ENCODE measurements around the gene GATA2. TPM values are rescaled to one million over a fixed set of nuclear protein-coding genes. Genes with fewer than 3 reads are reported as not detected.

Gene GATA2
- polyA plus RNA-seq, 3 donors, result 0.07 to 0.36 TPM; not detected in 1

GRCh38 chr3:128452120-128452519 is 40.9 kb downstream of the GATA2 start:
- peaks cover 5% of the 10 kb centered on the region for H3K4me1 Mint-ChIP-seq
- H3K9ac ChIP-seq (ENCODE audit: insufficient read depth, low read length, poor library complexity, severe bottlenecking), result no peak overlapping the region
- DNase-seq, result no peak
- no peak for TF ChIP-seq CTCF (IDR thresholded peaks at IDR 0.05)
- H3K36me3 Mint-ChIP-seq, result no peaks in the 10 kb centered on the region
- 94% methylated on average over 8 of the region's 9 CpGs for WGBS (ENCODE audit: insufficient coverage)
- H3K4me1 ChIP-seq (ENCODE audit: control insufficient read depth in 1 of 2, insufficient read depth in 2 of 2, low read length in 2 of 2), result no peaks in the 10 kb centered on the region
- H3K4me2 ChIP-seq (replicated peaks; ENCODE audit: extremely low read depth, low read length, poor library complexity, severe bottlenecking), result no peak overlapping the region
- intact Hi-C loops (cut with micrococcal nuclease), result no loop called here
- H3K36me3 ChIP-seq (replicated peaks in 1 of 2; ENCODE audit: control insufficient read depth in 1 of 2, insufficient read depth in 2 of 2, low read length in 2 of 2), result no peaks in the 10 kb centered on the region
- no peaks in the 10 kb centered on the region for H3K79me2 ChIP-seq (ENCODE audit: insufficient read depth, low read length)
- H3K27ac Mint-ChIP-seq, result no peak overlapping the region
- H2AFZ ChIP-seq (ENCODE audit: insufficient read depth, low read depth, low read length, poor library complexity, severe bottlenecking), result no peak overlapping the region
- H3K9me3 Mint-ChIP-seq, result peaks cover 0 to 5% (median 2%) of the 10 kb centered on the region in 7 donors
- H4K20me1 ChIP-seq (ENCODE audit: insufficient read depth, low read length), result no peaks in the 10 kb centered on the region
- H3K27me3 ChIP-seq (ENCODE audit: control insufficient read depth in 2 of 2, insufficient read depth in 2 of 2, low read length in 2 of 2), result peaks cover 0 to 36% of the 10 kb centered on the region in 2 donors
- H3K4me3 ChIP-seq (replicated peaks in 1 of 3; ENCODE audit: low read depth in 2 of 3, low read length in 3 of 3), result no peak overlapping the region
- H3K27me3 Mint-ChIP-seq (ENCODE audit: low read depth in 3 of 3), result peaks cover 33 to 57% (median 37%) of the 10 kb centered on the region in 3 donors
- peak overlapping the region in 1 of 2 donors; percentile 5 for H3K4me3 Mint-ChIP-seq
- no peak overlapping the region for H3K27ac ChIP-seq (ENCODE audit: low read depth in 1 of 2, low read length in 2 of 2)
- no peaks in the 10 kb centered on the region for H3K9me3 ChIP-seq (replicated peaks in 1 of 2; ENCODE audit: control insufficient read depth in 1 of 2, insufficient read depth in 1 of 2, low read length in 2 of 2)

DNA sequence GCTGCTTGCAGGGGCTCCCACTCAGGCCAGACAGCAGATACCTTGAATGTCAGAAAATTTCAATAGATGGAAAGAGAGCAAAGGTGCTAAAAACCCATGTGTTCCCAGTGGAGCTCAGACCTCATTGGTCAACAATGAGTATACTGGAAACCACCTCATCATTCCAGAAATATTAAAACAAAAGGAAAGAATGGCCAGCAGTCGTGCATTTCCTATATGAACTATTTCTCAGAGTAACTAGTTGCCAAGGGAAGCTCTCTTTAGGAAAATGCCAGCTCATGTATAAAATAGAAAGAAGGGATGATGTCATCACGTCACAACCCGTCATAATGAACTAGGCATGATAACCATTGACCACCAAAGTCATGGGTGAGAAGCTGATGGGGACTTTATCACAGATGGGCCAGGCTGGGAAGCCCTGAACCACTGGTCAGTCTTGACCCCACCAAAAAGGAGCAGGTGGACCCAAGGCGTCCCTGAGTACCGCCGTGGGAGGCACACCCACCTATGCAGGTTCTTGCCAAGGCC is 43.8 kb downstream of the GATA2 start:
- H3K4me1 Mint-ChIP-seq, result peaks cover 5% of the 10 kb centered on the region
- Histone ChIP-seq H2AFZ (ENCODE audit: insufficient read depth, low read depth, low read length, poor library complexity, severe bottlenecking) (no peak overlapping the region), H3K9me3 (replicated peaks in 1 of 2; ENCODE audit: control insufficient read depth in 1 of 2, insufficient read depth in 1 of 2, low read length in 2 of 2) (no peaks in the 10 kb centered on the region), H3K27ac (ENCODE audit: low read depth in 1 of 2, low read length in 2 of 2) (no peak overlapping the region), H3K4me1 (ENCODE audit: control insufficient read depth in 1 of 2, insufficient read depth in 2 of 2, low read length in 2 of 2) (no peaks in the 10 kb centered on the region), H3K9ac (ENCODE audit: insufficient read depth, low read length, poor library complexity, severe bottlenecking) (no peak overlapping the region), H3K27me3 (ENCODE audit: control insufficient read depth in 2 of 2, insufficient read depth in 2 of 2, low read length in 2 of 2) (peaks cover 0 to 21% of the 10 kb centered on the region in 2 donors), H3K4me2 (replicated peaks; ENCODE audit: extremely low read depth, low read length, poor library complexity, severe bottlenecking) (no peak overlapping the region), H3K4me3 (replicated peaks in 1 of 3; ENCODE audit: low read depth in 2 of 3, low read length in 3 of 3) (no peak overlapping the region), H3K79me2 (ENCODE audit: insufficient read depth, low read length) (no peaks in the 10 kb centered on the region), H3K36me3 (replicated peaks in 1 of 2; ENCODE audit: control insufficient read depth in 1 of 2, insufficient read depth in 2 of 2, low read length in 2 of 2) (no peaks in the 10 kb centered on the region), H4K20me1 (ENCODE audit: insufficient read depth, low read length) (no peaks in the 10 kb centered on the region)
- no peak for TF ChIP-seq CTCF (IDR thresholded peaks at IDR 0.05)
- no peaks in the 10 kb centered on the region for H3K36me3 Mint-ChIP-seq
- H3K9me3 Mint-ChIP-seq, result peaks cover 0 to 7% (median 3%) of the 10 kb centered on the region in 7 donors
- intact Hi-C loops (cut with micrococcal nuclease), result no loop called here
- WGBS (ENCODE audit: insufficient coverage), result 96% methylated on average over 3 of the region's 6 CpGs
- no peak overlapping the region for H3K27ac Mint-ChIP-seq
- peaks cover 21 to 35% (median 21%) of the 10 kb centered on the region in 3 donors for H3K27me3 Mint-ChIP-seq (ENCODE audit: low read depth in 3 of 3)
- H3K4me3 Mint-ChIP-seq, result no peak overlapping the region
- DNase-seq, result no peak

Data from CD14-positive monocyte (primary cell).